Germinal center (tissue), 1 donor: Measurements from ENCODE around the gene VWA3A.
"Not testable (repeated sequence)": the region's sequence is repeated elsewhere in the genome, so short reads cannot be mapped to it uniquely, and the experiment has no call there.

Experiments used
- DNase-seq: peaks from one replicate; pipeline ENCODE4 v3.0.0; 2012; ENCODE audit warnings: mixed read lengths, low spot score

Gene VWA3A

DNA sequence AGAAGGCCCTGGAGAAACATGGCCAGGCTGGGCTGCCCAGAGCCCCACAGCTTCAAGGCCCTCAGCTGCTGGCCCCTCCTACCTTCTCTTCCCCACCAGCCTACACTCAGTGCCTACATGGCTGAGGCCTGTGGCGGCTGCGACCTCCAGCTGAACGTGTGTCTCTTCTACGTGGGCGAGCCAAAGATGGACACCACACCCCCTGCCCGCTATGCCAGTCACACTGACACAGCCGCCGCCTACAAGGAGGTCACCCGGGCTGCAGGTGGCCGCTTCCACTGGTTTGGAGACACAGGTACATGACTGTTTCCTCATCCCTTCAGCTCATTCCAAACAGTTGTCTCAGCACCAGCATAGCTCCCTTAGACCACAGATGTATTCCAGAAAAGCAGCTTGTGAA, 40.5 kb downstream of the VWA3A start:
- no peak for DNase-seq

DNA sequence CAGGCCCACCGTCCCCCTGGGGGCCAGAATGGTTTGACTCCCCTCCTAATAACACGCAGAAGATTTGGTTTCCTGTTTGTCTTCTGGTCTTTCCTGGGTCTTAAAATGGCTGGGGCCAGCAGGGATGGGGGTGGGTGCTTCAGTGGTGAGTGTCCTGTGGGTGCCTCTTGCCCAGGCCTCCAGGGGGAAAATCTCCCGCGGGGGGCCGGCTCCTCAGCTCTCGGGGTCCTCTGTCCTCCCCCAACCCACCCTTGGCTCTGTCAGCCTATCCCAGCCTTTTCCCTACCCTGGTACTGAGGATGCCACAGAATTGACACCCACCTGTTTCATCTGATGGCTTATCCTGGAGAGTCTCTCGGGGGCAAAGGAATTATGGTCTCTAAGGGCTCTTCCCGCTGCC, 46.1 kb downstream of the VWA3A start:
- DNase-seq: no peak

DNA sequence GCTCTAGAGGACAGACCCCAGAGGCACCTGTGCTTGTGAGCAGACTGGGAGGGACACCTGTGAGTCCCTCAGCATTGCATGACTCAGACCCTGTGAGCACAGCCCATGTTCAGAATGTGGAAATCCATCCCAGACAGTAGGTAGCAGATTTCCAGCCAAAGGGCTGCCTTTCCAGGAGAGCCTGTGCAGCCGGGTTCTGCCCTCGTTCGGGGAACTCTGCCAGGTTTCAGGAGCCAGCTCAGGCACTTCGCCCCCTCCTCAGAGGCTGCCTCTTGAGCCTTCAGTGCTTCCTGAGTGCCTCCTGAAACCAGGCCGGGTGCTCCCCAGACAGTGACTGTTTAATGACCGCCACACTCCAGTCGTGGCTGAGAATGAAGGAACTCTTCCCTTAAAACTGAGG, 46.7 kb downstream of the VWA3A start:
- DNase-seq: no peak

DNA sequence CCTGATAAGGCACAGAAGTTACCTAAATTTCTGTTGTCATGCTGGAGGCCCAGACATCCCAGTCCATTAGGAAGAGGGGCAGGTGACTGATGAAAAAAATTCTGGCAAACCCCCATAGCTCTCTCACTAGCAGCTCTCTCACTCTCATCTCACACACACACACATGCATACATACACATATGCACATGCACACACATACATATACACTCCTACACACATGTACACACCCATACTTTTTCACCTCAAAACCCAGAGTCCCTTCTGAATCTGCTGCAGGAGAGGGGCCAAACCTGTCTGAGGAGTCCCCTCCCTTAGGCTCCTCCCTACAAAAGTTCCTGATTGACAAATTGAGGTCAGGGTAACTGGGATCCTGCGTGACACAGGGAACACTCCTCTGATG, 47.4 kb downstream of the VWA3A start:
- DNase-seq: no peak

DNA sequence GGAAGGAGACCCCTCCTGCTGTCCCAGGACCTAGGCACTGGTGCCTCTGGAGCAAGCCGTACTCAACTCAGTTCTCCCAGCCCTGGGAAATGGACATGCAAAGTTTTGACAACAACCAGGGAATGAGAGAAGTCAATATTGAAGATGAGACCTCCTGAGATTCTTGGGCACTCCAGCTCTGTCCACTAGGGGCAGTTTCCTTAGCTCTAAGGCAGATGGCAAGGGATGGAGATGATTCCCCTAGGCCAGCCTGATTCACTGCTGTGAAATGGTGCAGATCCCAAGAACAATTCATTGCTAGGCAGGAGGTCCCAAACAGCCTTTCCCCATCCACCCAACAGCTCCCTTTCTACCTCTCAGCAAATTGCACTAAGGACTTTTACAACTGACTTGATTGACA, 49.4 kb downstream of the VWA3A start:
- peak; percentile 18 for DNase-seq

DNA sequence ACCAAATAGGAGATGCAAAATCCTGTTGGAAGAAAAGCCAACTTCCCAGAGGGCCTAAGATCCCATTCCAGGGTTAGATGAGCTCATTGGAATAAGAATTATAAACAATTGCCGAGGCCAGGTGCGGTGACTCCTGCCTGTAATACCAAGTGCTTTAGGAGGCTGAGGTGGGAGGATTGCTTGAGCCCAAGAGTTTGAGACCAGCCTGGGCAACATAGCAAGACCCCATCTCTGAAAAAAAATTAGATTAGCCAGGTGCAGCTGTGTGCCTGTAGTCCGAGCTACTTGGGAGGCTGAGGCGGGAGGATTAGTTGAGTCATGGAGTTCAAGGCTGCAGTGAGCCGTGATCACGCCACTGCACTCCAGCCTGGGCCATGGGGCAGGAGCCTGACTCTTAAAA, 52.2 kb downstream of the VWA3A start:
- DNase-seq: no peak

DNA sequence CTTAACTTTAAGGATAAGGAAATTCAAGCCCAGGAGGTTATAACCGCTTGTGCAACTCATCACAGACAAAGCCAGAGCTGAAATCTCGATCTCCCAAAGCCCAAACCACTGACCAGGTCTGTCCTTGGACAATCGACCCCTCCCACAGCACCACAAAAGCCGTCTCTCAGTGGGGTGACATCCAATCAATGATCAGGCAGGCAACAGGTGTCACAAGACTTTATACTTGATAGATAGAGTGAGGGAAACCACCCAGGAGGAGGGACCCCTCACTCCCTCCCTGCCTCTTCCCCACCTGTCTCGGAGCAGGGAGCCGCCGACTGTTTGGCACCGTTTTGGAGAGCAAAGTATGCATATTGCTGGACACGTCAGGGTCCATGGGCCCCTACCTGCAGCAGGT, 55.5 kb downstream of the VWA3A start:
- DNase-seq: no peak

DNA sequence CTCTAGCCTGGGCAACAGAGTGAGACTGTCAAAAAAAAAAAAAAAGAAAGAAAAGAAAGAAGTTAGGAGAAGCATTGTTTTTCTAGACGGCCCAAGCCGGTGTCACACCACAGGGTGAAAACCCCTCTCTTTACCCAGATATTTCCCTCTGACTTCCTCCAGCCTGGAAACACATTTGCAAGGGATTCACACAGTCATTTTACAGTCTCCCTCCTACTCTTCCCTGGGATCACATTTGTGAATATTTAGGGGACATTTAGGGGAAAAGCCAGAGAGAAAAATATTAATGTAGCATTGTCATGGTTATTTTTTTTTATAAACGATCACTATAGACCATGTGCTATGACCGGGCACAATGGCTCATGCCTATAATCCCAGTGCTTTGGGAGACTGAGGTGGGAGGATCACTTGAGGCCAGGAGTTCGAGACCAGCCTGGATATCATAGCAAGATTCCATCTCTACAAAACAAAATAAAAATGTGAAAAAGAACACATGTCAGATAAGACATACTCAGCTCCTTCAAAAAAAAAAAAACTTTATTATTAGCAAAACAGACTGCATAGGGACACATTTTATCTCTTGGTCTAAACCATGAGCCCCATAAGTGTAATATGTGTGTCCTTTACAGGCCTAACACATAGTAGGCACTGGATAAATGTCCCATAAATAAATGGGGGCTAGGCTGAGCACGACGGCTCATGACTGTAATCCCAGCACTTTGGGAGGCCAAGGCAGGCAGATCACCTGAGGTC, 59.1 kb downstream of the VWA3A start:
- DNase-seq: no peak

DNA sequence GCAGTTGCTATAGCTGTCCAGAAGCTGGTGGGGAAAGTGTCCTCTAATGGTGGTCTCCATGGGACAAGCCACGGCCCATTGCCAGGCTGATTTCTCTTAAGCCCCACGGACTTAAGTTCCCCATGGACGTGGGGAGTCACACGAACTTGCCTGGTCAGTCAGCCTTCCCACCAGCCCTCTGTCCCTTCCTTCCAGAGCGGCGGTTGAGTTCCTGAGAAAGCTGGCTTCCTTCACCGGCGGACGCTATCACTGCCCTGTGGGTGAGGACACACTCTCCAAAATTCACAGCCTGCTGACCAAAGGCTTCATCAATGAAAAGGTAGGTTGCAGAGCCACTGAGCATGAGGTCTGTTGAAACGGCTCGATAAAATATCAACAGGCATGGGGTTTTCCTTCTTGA, 60.0 kb downstream of the VWA3A start:
- DNase-seq: no peak

DNA sequence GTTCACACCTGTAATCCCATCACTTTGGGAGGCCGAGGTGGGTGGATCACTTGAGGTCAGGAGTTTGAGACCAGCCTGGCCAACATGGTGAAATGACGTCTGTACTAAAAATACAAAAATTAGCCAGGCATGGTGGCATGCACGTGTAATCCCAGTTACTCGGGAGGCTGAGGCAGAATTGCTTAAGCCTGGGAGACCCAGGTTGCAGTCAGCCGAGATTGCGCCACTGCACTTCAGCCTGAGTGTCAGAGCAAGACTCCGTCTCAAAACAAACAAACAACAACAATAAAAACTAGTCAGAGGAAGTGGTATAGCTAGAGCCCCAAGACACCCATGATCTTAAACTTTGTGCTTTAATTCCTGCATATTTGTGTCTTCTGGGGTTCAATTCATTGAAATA, 60.7 kb downstream of the VWA3A start:
- not testable (repeated sequence) for DNase-seq

DNA sequence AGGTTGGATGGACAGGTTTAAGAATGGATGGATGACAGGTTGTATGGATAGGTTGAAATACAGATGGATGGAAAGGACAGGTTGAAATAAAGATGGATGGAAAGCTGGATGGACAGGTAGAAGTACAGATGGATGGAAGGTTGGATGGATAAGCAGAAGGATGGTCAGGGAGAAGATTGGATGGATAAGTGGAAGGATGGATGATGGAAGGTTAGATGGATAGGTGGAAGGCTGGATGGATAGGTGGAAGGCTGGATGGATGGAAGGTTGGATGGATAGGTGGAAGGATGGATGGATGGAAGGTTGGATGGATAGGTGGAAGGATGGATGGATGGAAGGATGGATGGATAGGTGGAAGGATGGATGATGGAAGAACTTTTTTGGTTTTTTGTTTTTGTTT, 69.1 kb downstream of the VWA3A start:
- DNase-seq: no peak

DNA sequence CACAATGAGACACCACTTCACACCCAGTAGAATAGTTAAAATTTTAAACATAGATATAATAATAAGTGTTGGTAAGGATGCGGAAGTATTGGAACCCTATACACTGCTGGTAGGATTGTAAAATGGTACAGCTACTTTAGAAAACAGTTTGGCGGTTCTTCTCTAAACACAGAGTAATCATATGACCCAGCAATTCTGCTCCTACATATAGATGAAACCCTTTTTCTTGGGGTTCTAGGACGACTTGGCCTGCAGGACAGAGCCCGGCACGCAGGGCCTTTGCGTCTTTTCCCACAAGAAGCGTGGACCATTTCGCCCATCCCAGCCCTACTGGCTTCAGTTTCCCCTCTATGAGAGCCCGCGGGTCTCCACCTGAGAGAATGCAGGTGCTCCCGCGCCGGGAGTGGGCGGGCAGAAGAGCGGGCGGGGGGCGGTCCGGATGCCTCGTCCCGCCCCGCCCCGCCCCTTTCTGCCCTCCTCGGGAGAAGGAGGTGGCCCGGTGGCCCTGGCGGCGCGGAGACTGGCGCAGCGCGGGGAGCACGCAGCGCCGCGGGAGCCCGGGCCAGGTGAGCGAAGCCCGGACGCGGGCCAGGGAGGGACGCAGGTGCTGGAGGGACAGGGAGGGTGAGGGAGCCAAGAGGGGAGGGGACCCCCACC, 69.8 kb downstream of the VWA3A start, which contains the start of gene SDR42E2:
Gene SDR42E2, plus strand, starts transcription at position 508 of the 657 bp plus-strand sequence. CDS start 3,077 bp downstream, outside the sequence.
- DNase-seq: peak; percentile 83

DNA sequence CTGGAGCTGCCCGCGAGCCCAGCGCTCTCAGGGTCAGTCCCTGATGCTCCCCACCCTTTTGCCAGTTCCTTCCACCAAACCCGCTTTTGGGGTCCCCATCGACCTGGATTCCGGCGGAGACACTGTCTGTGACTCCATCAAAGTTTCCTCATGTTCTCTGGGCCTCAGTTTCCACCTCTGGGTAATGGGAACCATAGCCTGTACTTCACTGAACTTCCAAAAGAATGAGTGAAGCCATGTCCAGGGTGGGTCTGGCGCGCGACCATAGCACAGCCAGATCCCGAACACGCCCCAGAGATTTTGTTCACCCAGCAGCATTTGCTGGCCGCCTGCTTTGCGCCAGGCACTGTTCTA, 70.3 kb downstream of the VWA3A start:
- no peak for DNase-seq

DNA sequence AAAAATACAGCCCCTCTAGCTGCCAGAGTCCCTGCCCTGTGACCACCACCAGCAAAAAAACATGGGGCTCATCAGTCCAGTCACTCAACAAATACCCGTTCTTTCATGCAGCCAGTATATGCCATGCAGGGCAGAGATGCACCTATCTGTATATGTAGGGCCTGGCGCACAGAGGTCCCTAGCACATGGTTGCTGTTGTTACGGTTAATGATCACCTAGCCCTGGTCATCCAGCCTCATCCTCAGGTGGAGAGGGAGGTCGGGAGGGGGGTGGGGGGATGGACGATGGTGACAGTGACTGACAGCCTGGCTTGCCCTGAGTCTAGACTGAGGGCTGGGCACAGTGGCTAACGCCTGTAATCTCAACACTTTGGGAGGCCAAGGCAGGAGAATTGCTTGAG, 71.5 kb downstream of the VWA3A start:
- DNase-seq: no peak

DNA sequence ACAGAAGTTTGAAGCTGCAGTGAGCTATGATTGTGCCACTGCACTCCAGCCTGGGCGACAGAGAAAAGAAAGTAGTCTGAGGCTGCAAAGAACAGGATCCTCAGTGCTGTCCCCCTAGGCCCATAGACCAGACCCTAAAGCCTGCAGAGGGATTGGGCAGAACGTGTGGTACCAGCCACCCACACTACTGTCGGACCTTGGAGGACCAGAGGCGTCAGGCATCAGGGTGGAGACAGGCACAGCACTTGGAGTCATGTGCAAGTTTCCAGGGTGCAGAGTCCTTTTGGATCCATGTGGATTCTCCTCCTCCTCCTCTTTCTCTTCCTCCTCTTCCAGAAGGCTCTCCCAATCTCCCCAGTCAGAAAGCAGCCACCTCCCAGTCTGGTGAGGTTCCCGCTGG, 72.1 kb downstream of the VWA3A start:
- DNase-seq: no peak

DNA sequence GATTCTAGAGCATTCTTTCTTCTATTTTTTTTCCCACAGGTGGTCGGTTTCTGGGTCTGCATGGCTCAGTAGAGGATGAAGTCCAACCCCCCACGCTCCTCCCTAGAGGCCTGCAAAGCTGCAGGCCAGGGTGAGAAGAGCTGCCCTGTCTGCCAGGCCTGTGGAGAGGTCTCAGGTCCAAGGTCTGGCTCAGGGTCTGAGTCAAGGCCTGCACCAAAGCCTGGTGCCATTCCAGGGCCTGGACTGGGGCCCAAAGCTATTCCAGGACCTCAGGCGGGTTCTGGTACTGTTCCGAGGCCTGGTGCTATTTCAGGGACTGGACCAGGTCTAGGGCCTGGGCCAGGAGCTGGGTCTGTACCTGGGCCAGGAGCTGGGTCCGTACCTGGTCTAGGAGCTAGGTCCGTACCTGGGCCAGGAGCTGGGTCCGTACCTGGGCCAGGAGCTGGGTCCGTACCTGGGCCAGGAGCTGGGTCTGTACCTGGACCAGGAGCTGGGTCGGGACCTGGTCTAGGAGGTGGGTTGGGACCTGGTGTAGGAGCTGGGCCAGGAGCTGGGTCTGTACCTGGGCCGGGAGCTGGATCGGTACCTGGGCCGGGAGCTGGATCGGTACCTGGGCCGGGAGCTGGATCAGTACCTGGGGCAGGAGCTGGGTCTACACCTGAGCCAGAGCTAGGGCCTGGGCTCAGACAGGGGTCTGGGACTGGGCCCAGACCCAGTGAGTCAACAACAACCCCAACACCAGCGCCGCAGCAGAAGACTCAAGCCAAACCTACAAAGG, 73.4 kb downstream of the VWA3A start:
- no peak for DNase-seq

DNA sequence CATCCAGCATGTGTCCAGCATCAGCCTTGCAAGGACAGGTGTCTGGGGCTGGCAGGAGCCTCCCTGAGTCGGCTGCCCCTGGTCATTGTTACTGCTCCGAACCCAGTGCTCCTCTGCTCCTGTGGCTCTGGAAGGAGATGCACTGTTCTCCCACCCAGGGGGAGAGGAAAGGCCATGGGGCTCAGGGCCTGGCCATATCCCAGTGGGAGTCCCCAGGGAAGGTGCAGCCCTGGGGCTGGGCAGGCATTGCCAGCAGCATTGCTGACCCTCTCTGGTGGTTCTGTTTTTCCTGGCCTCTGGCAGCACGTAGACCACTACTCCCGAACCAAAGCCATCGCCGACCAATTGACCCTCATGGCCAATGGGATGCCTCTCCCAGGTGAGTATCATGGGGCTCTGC, 79.6 kb downstream of the VWA3A start:
- DNase-seq: no peak

DNA sequence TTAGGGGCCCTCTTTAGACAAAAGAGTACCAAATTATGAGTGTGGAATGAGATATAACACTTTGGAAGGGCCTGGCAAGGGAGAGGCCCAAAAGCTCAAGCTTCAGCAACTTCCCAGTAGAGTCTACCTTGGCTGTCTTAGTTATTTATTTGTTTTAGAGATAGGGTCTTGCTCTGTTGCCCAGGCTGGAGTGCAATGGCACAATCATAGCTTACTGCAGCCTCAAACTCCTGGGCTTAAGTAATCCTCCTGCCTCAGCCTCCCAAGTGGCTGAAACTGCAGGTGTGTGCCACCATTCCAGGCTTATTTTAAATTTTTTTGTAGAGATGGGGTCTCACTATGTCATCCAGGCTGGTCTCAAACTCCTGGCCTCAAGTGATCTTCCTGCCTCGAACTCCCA, 80.3 kb downstream of the VWA3A start:
- DNase-seq: not testable (repeated sequence)

DNA sequence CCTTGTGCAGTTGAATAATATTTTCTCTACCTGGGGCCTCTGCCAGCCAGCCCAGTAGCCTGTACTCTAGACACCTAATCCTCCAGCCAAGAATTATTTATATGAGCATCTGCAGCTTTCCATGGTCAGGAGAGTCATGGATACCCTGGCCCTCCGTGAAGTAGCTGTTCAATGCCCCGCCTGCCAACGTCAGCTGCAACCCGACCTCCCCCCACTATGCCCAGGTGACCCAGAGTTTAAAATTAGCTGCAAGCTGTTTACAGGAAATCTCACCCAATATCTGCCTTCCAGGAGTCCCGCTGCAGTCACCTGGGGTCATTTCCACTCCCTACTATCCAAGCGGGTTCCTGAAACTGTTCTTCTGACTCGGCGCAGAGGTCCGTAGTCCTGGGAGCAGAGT, 82.3 kb downstream of the VWA3A start:
- no peak for DNase-seq

DNA sequence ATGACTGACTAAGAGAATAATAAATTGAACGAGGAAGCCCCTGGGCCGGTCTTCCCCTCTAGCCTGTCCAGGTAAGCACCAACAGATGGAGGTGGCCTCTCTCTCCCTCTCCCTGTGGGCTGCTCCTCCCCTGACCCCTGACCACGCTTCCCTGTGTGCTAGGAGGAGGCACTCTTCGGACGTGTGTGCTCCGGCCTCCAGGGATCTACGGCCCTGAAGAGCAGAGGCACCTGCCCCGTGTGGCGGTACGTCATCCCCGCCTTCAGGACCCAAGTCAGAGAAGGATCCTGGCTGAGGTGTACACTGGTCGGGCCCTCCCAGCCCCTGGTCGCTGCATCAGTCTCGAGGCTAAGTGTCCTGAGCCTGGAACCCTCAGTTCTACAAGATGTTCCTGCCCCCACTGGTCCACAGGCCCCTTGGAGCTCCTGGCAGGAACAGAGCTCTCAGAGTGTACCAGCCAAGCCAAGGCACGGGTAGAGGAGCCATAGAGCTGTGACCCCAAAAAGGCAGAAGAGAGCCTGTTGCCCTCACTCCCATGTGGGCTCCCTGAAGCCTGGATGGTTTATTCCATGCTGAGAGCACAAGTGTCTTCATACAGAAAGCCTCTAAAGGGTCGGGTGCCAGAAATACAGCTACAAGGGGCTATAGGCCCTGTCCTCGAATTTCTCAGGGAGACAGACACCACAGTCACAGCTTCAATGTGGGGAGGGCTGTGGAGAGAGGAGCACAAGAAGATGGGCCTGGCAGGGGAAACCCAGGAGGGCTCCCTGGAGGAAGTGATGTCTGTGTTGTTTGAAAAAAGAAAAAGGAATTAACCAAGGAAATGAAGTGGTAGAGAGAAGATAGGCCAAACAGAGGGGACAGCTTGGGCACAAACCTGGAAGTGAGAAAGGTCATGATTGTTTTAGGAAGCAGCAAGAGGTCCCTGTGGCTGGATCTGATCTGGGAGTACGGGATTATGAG, 85.9 kb downstream of the VWA3A start:
- DNase-seq: no peak

DNA sequence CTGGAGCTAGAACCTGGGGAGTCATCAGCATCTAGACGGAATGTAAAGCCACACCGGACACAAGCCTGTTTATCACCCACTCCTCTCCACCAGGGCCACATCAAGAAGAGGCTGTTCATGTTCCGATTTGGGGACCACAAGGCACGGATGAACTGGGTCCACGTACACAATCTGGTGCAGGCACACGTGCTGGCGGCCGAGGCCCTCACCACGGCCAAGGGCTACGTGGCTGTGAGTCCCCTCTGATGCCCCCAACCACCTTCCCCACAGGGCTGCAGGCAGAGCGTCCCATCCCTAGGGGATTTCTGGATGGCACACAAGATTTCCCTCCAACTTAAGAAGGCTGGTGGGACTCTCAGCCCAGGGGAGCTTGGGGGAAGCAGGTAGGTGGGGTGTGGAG, 89.1 kb downstream of the VWA3A start:
- DNase-seq: no peak

DNA sequence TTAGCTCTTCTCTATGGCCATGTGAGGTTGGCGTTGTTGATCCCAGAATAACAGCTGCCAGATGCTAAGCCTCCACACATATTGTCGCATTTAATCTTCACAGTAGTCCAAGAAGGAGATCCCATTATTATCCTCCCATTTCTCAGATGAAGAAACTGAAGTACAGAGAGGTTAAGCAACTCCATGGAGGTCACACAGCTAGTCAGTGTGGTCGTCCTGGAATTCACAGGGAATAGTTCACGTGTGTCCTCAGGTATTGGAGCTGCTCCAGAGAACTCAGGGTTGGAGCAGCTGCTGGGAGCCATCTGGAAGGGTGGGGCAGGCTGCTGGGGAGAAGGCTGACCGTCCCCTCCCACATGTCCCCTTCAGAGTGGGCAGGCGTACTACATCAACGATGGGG, 89.5 kb downstream of the VWA3A start:
- DNase-seq: no peak
